Stimulated activated CD4-positive, alpha-beta T cell treated with anti-CD3 and anti-CD28 coated beads, Interleukin-12 subunit alpha, Interleukin-12 subunit beta, amount 100 ng/mL, for 48 hours (primary cell): ENCODE data around the gene PTPN14.
"Not testable (repeated sequence)": the region's sequence is repeated elsewhere in the genome, so short reads cannot be mapped to it uniquely, and the experiment has no call there.

Experiments
- DNase-seq, 3 donors: peaks; one replicate each; pipeline ENCODE4 v3.0.0-alpha.2; 2020; ENCODE audit warnings: low read depth in 2 of 3, low spot score in 1 of 3

PTPN14 gene

DNA sequence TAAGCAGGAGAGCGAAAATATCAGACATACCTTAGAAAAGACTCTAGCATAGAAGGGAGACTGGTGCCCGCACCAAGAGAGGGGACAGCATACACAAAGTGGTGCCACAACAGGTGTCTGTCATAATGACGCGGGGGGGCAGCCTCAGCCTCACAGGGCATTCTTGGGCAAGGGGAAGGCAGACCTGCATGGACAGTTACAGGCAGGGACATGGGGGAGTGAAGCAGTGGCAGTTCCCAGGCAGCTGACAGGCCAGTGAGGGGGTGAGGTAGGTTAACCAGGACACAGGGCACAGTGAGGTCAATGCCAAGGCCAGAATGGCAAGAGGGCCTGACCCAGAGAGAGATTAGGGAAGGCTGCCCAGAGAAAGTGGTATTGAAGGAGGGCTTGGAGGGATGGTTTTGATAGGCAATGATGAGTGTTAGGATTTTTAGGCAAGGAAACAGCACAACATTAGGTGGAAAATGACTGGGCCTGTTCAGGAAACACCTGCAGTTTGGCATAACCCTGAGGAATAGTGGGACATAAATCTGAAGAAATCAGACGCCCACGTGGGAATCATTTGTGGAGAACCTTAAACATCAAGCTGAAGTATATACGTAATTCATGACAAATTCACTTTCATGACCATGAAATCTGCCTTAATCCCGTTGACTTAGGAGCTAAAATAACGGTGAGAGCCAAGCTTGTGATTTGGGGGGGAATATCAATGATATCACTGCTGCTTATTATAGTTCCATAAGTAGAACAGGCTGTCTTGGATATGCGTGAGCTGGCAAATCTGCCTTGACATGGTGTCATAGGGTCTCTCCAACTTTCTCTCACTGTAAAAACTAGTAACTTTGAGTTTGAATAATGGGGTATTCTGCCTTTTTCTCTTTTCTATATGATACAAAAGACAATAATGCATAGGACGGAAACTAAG, 8.9 kb downstream of the PTPN14 start:
- no peak for DNase-seq

DNA sequence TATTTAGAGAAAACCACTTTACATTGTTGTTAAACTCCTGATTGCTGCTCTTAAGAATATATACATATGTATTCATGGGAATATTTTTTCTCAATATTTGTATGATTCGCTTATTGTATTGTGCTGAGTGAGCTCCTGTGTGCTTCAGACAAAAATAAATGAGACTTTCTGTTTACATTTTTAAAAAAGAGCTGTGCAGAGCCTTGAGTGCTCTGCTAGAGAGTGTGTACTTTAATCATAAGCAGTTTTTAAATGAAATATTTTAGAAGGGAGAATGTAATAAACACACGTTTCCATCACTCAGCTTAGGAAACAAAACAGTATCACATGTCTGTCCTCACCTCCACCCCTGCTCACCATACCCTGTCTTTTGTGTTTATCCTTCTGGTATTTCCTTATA, 9.7 kb downstream of the PTPN14 start:
- no peak for DNase-seq

DNA sequence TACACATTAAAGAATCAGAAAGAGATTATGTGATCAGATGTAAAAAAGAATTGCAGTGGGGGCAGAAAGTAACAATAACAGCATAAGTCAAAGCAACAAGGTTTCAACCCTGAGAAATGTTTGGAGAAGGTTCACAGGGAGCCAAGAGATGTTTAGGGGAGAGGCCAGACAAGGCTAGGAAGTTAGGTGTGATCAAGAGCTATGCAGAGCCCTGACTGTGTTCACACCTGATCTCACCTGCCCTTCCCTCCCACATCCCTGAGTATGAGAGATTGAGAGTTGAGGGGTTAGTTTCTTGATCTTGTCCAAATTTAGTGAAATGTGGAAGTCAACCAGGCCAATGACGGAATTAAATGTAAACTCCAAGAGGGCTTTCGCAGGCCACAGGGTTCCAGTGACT, 10.2 kb downstream of the PTPN14 start:
- no peak for DNase-seq

- DNase-seq, result no peak
Measured at GRCh38 chr1:214540324-214540723, 11.1 kb downstream of the PTPN14 start.

DNA sequence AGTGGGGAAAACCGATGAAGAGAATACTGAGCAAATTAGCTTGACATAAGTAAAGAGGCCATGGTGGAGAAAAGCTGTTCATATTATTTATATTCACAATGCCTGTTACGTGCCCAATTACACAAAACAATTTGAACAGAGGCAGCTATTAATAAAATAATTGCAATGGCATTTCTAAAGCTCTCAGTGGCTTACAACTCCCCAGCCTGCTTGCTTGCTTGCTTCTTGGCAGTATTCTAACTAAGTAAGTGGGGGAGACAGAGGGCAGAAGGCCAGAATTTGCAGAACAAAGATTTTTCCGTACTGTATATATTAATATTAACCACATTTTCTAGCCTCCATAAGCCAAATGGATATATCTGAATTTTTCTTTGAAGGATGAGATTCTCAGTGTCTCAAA, 12.9 kb downstream of the PTPN14 start:
- no peak for DNase-seq

DNA sequence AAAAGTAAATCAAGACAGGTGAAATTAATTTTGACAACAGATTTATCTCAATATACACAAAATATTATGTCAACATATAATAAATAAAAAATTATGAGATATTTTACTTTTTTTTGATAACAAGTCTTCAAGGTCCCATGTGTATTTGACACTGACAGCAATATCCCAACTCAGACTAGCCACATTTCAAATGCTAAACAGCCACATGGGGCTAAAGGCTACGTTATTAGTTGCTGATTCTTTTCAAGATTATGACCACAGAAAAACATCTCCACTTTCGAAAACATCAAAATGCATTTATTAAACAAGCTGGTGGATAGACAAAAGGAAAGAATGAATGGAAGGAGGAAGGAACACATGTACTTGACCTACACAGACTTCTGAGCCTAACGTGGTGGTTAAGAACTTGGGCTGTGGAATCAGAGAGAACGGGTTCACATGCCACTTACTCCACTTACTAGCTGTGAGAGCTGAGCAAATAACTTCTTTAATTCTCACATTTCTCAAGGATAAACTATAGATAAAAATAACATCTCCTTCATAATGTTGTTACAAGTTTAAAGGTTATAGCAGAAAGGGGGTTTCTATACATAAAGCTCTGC, 13.4 kb downstream of the PTPN14 start:
- DNase-seq, result no peak

DNA sequence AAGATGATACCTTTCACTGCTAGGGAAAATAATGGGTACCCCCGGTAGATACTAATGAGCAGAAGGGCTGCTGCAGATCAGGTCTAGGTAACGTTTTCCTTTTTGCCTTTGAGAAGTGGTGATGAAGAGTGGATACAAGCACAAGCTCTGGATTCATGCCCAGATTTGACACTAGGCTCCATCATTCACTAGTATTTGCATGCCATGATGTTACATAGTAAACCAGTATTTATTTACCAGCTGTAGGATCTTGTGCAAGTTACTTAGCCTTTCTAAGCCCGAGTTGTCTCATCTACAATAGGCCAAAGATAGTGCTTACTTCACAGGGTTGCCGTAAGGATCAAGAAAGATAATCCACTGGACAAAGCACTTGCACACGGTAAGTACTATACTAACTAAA, 14.2 kb downstream of the PTPN14 start:
- DNase-seq, result no peak

GRCh38 chr1:214532070-214532469, 19.3 kb downstream of the PTPN14 start:
- no peak for DNase-seq

DNA sequence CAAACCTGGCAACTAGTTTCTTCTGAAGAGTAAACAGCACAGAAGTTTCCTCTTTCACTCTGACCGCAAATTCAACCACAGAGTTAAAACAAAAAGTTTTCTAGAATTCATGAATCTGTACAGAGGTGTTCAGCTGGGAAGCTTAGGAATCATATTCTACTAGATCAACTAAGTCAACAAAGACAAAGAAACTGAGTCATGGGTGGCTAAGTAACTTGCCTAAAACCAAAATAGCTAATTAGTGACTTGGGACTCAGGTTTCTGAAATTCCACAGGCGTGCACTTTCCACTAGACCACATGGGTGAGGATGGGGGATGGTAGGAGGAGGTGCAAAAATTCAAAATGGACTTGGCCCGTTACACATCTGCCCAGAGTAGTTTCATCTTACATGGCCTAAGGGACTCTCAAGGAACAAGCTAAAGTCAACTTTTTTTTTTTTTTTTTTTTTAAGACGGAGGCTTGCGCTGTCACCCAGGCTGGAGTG, 25.8 kb downstream of the PTPN14 start:
- DNase-seq, result no peak

DNA sequence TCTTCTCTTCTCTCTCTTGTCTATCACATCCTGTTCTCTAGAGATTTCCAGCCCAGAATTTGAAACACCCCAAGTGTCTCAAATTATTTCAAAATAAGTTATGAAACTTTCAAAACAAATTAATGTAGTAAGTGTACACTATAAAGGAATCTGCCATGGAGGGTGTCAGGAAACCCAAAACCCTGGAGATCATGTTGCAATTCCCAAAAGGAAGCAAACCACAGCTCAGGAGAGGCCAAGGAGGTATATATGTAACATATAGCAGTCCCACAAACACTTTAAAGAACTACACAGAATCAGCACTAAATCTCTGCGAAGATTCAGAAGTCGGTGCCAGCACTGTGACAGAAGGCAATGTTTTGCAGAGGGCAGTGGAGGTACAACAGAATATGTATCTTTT, 26.6 kb downstream of the PTPN14 start:
- no peak for DNase-seq

GRCh38 chr1:214523124-214523824, 28.1 kb downstream of the PTPN14 start:
- DNase-seq, result no peak

DNA sequence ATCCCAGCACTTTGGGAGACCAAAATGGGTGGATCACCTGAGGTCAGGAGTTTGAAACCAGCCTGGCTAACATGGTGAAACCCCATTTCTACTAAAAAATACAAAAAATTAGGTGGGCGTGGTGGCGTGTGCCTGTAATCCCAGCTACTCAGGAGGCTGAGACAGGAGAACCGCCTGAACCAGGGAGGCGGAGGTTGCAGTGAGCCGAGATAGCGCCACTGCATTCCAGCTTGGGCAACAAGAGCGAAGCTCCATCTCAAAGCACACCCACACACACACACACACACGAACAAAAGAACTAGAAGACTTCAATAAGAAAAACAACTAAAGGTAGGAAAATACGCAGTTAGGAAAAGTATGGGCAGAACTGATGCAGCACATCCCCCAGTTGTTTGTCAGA, 29.9 kb downstream of the PTPN14 start:
- DNase-seq, result not testable (repeated sequence)

DNA sequence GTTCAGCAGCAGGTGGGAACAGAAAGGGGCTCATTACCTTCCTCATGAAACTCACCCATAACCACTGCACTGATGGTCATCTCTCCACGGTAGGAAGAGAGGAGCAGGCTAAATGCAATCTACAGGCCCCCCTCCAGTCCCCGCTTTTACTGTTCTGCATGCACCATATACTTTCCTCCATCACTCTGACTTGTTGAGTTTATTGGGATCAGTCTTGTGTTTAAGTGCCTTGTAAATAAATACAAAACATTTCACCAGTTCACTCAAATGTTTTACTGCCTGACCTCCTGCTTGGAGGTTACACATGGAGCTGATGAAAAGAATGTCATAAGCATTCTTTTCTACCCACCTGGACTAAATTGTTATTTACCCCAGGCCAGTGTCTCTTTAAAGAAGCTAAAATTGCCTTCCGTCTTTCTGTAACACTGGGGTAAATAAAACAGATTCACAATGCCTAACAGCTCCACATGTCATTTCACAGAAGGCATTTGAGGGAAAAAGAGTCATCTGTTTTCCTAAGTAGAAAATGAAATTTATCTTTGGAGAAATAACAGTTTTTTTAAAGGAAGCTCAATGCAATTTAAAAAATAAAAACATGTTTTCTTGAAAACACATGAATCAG, 30.7 kb downstream of the PTPN14 start:
- DNase-seq, result no peak

DNA sequence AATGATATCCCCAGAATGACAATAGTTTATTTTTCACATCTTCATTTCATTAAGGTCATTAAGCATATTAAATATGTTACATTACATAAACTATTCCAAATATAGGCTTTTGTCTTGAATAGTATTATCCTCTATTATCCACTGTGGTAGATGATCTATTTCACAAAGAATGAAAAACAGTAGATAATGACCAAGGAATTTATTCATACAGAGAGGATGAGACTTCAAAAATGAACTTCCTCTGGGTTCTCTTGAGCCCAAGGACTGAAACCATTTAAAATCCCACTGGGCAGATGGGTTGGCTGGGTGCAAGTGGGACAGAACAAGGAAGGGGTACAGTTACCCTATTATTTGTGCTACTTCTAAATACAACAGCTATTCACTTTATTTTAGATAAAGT, 33.0 kb downstream of the PTPN14 start:
- no peak for DNase-seq

DNA sequence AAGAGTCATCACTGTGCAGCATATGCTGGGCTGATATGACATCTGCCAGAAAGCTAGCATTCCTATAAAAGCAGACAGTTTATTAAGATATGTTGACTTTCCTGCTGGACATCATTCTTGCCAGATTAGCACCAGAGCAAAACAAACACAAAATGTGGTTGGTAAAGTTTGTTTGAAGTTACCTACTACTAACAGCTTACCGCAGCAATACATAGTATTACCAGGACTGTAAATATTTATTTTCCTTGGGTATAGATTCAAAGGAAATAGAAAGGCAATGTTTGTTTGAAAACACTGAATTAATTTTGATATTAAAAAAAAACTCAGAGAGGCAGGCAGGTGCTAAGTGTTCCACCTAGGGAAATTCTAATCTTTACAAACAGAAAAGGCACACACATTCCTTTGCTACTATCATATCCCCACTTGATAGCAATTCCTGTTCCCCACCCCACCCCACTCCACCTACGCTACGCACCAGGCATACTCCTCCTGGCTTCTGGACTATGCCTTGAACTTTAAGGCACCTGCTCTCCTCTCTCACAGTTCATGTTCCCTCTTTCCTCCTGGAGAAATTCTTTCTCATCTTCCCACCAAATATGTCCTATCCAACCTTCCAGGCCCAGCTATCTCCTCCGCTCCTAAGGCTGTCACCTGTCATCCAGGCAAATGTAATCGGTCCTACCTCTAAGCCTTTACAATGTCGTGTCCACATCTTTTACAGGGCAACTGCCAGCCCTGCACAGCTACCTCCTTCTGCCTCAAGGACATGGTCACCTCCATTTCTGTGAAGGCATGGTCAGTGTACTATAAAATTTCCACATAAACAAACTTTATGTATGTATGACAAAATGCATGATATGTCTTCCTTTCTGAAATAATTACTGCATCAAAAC, 34.7 kb downstream of the PTPN14 start:
- DNase-seq, result no peak

DNA sequence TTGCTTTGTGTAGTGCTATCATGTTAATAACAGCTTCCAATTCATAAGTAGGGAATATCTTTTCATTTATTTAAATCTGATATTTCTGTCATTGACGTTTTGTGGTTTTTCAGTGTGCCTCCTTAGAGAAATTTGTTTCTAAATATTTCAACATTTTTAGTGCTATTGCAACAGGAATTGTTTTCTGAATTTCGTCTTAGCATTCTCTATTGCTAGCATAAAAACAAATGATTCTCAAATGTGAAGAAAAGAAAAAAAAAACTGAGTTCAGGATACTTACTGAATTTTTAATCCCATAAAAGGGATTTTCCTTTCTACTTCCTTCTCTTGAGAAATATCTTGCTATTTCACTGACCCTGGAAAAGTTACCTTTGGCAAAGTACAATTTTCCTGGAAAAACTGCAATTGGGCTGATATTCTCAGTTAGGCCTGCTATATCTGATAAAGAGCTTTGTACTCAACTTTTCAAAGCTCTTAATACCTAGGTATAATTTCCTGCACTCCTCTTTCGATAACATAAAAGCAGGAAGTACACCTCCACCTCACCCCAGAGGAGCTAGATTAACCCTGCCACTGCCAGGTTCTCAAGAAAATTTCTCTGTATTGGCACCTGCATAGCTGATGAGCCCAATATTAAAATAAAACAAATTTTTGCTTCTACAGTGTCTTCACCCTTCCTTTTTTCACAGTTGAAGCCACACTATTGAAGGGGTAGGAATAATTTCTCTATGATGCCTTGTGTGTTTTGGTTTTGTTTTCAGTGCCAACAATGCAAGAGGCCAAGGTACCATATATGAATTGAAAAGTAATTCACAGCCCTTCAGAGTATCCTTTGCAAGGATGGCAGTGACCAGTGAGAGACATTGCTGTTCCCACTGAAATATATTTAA, 35.6 kb downstream of the PTPN14 start:
- no peak for DNase-seq

DNA sequence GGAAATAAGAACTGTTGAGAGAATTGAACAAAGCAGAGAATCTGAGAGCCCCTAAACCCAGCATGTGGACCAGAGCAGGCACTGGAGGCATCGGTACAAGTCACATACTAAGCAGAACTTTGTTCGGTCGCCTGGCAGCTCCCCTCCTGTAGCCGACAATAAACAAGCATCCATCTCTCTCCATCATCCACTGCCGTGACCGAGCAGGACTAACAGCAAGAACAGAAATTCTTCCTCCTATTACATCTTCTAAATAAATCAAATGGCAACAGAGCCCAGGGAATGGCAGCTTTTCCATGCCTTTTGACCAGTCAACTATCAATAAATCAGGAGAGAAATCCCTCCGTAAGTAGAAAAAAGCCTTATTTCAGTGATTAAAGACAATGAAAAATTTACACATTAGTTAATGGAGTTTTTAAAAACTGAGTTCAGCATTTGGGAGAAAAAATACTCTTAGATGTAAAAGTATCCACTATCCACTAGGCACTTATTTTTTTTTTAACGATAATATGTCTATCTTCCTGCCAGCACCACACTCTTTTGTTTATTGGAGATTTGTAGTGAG, 36.5 kb downstream of the PTPN14 start:
- DNase-seq, result no peak

GRCh38 chr1:214514032-214514818, 37.2 kb downstream of the PTPN14 start:
- DNase-seq, result no peak
